ENCODE results near the gene CCDC185.

CCDC185 gene

GRCh38 chr1:223393275-223394214 lies at the start of gene CCDC185:
Gene CCDC185, plus strand, starts transcription at chr1:223393415. Its CDS starts 61 bp downstream, at chr1:223393476.
- no peak for DNase-seq

GRCh38 chr1:223343692-223344091 lies 49.5 kb upstream of the CCDC185 start:
- DNase-seq = no peak

- DNase-seq = no peak
Measured at GRCh38 chr1:223344491-223344890, 48.7 kb upstream of the CCDC185 start.

- DNase-seq = no peak
Measured at GRCh38 chr1:223345720-223346119, 47.5 kb upstream of the CCDC185 start.

GRCh38 chr1:223346311-223346710 lies 46.9 kb upstream of the CCDC185 start:
- DNase-seq = no peak

- DNase-seq = no peak
Measured at GRCh38 chr1:223347583-223347982, 45.6 kb upstream of the CCDC185 start.

GRCh38 chr1:223348439-223348838 lies 44.8 kb upstream of the CCDC185 start:
- DNase-seq = no peak

GRCh38 chr1:223349241-223349640 lies 44.0 kb upstream of the CCDC185 start:
- DNase-seq = no peak

GRCh38 chr1:223350361-223350908 lies 42.8 kb upstream of the CCDC185 start:
- no peak for DNase-seq

- peak; percentile 53 for DNase-seq
Measured at GRCh38 chr1:223352944-223353343, 40.3 kb upstream of the CCDC185 start.

GRCh38 chr1:223353939-223354338 lies 39.3 kb upstream of the CCDC185 start:
- DNase-seq = no peak

- no peak for DNase-seq
Measured at GRCh38 chr1:223355699-223356098, 37.5 kb upstream of the CCDC185 start.

GRCh38 chr1:223358826-223359225 lies 34.4 kb upstream of the CCDC185 start:
- DNase-seq = no peak

GRCh38 chr1:223363057-223363855 lies 30.0 kb upstream of the CCDC185 start:
- DNase-seq = peak; percentile 66

- peak; percentile 95 for DNase-seq
Measured at GRCh38 chr1:223363856-223364684, 29.1 kb upstream of the CCDC185 start, which contains the start of gene SUSD4. Gene SUSD4, minus strand, starts transcription at chr1:223364176. Its CDS starts 751 bp downstream, at chr1:223363425.

- DNase-seq = no peak
Measured at GRCh38 chr1:223364685-223365382, 28.4 kb upstream of the CCDC185 start.

GRCh38 chr1:223374064-223374610 lies 19.1 kb upstream of the CCDC185 start:
- no peak for DNase-seq

GRCh38 chr1:223378754-223379153 lies 14.5 kb upstream of the CCDC185 start:
- no peak for DNase-seq

- no peak for DNase-seq
Measured at GRCh38 chr1:223386013-223386412, 7.2 kb upstream of the CCDC185 start.

- DNase-seq = no peak
Measured at GRCh38 chr1:223390618-223391017, 2.6 kb upstream of the CCDC185 start.

- DNase-seq = no peak
Measured at GRCh38 chr1:223394242-223394641, 1.0 kb downstream of the CCDC185 start.

All from NCI-H2227 treated with DMSO at 0.1 percent for 48 hours (cell line).